Measurements from ENCODE around the gene VAT1L. TPM values are rescaled to one million over a fixed set of nuclear protein-coding genes. Genes with fewer than 3 reads are reported as not detected.

VAT1L gene
- polyA plus RNA-seq, 1 of the 3 experiments (the other 2 are of a cell fraction) = 52.5 TPM

DNA sequence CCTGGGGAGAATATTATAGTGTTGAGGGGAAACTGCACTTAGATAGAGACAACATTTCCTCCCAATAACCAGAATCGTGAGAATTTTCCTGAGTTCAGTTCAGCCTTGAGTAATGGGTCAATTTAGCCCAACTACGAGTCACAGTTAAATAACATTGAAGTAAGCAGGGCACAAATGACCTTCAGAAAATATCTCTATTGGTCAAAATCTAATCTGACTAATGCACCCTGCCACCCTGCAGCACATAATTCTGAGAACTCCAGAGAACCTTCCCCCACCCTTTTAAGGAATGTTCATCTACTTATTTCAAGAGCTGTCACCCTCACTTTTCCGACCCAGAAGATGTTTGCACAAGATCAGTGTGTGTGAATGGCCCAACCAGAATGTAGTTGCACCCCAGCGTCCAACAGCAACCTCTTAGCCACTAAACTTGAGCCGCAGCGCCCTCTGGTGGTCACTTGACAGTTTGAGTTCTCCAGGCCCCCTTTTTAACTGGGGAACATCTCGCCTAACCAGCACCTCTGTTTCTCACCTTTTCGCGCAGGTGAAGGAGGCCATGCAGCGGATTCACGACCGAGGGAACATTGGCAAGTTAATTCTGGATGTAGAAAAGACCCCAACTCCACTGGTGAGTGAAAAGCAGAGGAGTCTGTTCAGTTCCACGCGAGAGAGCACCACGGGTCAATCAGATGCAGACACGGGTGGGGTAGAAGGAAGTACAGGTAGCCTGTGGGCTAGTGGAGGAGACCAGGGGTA is 183.1 kb downstream of the VAT1L start:
- Histone ChIP-seq H3F3A (replicated peaks; ENCODE audit: insufficient read depth) (no peaks in the 10 kb centered on the region), H3K9ac (no peak overlapping the region), H3K9me2 (no peaks in the 10 kb centered on the region), H4K20me1 (ENCODE audit: insufficient read depth) (no peaks in the 10 kb centered on the region), H3K9me3 (no peaks in the 10 kb centered on the region), H3K79me2 (ENCODE audit: insufficient read depth) (no peaks in the 10 kb centered on the region), H3K27ac (ENCODE audit: low read depth in 2 of 2, low read length in 1 of 2) (no peak overlapping the region), H2AFZ (ENCODE audit: low read depth) (no peak overlapping the region), H3K4me1 (ENCODE audit: control insufficient read depth in 1 of 2, insufficient read depth in 2 of 2, low read depth in 1 of 2, low read length in 1 of 2) (peaks cover 0 to 11% of the 10 kb centered on the region in 2 experiments; a peak in 2 of 4 replicates), H3K4me3 (ENCODE audit: low read depth in 2 of 2, low read length in 1 of 2) (no peak overlapping the region), H3K27me3 (ENCODE audit: insufficient read depth) (no peaks in the 10 kb centered on the region), H3K36me3 (replicated peaks in 1 of 2; ENCODE audit: control insufficient read depth in 1 of 2, insufficient read depth in 2 of 2, low read length in 1 of 2) (no peaks in the 10 kb centered on the region), H3K4me2 (no peak overlapping the region)
- peak; percentile 72 for DNase-seq
- TF ChIP-seq SMC3 (IDR thresholded peaks at IDR 0.05; ENCODE audit: low read depth, low read length) (peak; percentile 97), POLR2AphosphoS5 (IDR thresholded peaks at IDR 0.05; ENCODE audit: low read depth, low read length) (no peak), RXRA (IDR thresholded peaks at IDR 0.05; ENCODE audit: borderline replicate concordance, low read depth) (no peak), SIN3A (IDR thresholded peaks at IDR 0.05; ENCODE audit: borderline replicate concordance, low read depth, low read length) (0 out of 2 replicates have a peak, but pooled peaks have one; percentile 19), MEF2A (IDR thresholded peaks at IDR 0.05; ENCODE audit: borderline replicate concordance, low read depth) (no peak), TAF1 (IDR thresholded peaks at IDR 0.05; ENCODE audit: borderline replicate concordance, low read depth, low read length) (no peak), NFIC (IDR thresholded peaks at IDR 0.05; ENCODE audit: borderline replicate concordance) (no peak), RAD21 (IDR thresholded peaks at IDR 0.05; ENCODE audit: low read length) (peak; percentile 96), MXI1 (IDR thresholded peaks at IDR 0.05; ENCODE audit: low read depth, low read length) (no peak), FOSL2 (IDR thresholded peaks at IDR 0.05; ENCODE audit: borderline replicate concordance, low read depth) (no peak), RFX5 (IDR thresholded peaks at IDR 0.05; ENCODE audit: low read length) (no peak)
- TF ChIP-seq, protein P1, sequence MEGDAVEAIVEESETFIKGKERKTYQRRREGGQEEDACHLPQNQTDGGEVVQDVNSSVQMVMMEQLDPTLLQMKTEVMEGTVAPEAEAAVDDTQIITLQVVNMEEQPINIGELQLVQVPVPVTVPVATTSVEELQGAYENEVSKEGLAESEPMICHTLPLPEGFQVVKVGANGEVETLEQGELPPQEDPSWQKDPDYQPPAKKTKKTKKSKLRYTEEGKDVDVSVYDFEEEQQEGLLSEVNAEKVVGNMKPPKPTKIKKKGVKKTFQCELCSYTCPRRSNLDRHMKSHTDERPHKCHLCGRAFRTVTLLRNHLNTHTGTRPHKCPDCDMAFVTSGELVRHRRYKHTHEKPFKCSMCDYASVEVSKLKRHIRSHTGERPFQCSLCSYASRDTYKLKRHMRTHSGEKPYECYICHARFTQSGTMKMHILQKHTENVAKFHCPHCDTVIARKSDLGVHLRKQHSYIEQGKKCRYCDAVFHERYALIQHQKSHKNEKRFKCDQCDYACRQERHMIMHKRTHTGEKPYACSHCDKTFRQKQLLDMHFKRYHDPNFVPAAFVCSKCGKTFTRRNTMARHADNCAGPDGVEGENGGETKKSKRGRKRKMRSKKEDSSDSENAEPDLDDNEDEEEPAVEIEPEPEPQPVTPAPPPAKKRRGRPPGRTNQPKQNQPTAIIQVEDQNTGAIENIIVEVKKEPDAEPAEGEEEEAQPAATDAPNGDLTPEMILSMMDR (IDR thresholded peaks at IDR 0.05) = peak; percentile 92
- TF ChIP-seq, protein P2, sequence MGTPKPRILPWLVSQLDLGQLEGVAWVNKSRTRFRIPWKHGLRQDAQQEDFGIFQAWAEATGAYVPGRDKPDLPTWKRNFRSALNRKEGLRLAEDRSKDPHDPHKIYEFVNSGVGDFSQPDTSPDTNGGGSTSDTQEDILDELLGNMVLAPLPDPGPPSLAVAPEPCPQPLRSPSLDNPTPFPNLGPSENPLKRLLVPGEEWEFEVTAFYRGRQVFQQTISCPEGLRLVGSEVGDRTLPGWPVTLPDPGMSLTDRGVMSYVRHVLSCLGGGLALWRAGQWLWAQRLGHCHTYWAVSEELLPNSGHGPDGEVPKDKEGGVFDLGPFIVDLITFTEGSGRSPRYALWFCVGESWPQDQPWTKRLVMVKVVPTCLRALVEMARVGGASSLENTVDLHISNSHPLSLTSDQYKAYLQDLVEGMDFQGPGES (IDR thresholded peaks at IDR 0.05; ENCODE audit: low read depth, low read length) = no peak
- TF ChIP-seq, protein P3, sequence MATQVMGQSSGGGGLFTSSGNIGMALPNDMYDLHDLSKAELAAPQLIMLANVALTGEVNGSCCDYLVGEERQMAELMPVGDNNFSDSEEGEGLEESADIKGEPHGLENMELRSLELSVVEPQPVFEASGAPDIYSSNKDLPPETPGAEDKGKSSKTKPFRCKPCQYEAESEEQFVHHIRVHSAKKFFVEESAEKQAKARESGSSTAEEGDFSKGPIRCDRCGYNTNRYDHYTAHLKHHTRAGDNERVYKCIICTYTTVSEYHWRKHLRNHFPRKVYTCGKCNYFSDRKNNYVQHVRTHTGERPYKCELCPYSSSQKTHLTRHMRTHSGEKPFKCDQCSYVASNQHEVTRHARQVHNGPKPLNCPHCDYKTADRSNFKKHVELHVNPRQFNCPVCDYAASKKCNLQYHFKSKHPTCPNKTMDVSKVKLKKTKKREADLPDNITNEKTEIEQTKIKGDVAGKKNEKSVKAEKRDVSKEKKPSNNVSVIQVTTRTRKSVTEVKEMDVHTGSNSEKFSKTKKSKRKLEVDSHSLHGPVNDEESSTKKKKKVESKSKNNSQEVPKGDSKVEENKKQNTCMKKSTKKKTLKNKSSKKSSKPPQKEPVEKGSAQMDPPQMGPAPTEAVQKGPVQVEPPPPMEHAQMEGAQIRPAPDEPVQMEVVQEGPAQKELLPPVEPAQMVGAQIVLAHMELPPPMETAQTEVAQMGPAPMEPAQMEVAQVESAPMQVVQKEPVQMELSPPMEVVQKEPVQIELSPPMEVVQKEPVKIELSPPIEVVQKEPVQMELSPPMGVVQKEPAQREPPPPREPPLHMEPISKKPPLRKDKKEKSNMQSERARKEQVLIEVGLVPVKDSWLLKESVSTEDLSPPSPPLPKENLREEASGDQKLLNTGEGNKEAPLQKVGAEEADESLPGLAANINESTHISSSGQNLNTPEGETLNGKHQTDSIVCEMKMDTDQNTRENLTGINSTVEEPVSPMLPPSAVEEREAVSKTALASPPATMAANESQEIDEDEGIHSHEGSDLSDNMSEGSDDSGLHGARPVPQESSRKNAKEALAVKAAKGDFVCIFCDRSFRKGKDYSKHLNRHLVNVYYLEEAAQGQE (IDR thresholded peaks at IDR 0.05; ENCODE audit: low read depth, low read length) = peak; percentile 22; the same call in 1 of the 2 replicates
- TF ChIP-seq, protein P4, sequence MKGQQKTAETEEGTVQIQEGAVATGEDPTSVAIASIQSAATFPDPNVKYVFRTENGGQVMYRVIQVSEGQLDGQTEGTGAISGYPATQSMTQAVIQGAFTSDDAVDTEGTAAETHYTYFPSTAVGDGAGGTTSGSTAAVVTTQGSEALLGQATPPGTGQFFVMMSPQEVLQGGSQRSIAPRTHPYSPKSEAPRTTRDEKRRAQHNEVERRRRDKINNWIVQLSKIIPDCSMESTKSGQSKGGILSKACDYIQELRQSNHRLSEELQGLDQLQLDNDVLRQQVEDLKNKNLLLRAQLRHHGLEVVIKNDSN (IDR thresholded peaks at IDR 0.05; ENCODE audit: borderline replicate concordance, low read depth) = no peak
- POLR2A ChIA-PET = interaction anchor here (0.6 kb wide), 1 partner anchor 288 kb away, joined by 3 read pairs; no protein-coding TSS in a partner anchor
- WGBS (ENCODE audit: low lambda C conversion rate) = 29% methylated on average over 16 of the region's 16 CpGs
- CTCF ChIA-PET = interaction anchor here (0.6 to 9.0 kb wide), 16 partner anchors 10 to 296 kb away, joined by 3 to 84 read pairs (median 4); no protein-coding TSS in a partner anchor
